ENCODE measurements around the gene TMPRSS2. TPM values are rescaled to one million over a fixed set of nuclear protein-coding genes. Genes with fewer than 3 reads are reported as not detected.

Gene TMPRSS2
- total RNA-seq, 2 experiments from 2014 or later, result not detected

DNA sequence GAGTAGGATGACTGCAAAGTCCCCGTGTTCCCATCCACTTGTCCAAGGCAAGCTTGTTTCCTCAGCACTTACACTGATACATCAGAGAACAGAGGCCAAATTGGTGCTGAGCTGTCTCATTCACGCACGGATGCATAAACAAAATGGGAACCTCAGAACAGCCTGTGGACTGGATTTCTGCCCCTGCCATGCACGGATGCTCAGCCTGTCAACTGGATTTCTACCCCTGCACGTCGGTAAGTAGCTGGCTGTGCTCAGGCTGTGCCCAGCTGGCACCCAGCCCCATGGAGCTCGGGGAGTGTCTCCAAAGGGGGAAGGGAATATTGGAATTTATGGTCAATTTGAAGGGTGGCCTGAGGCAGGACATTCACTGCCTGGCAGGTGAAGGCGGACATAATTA is 40.8 kb upstream of the TMPRSS2 start:
- TF ChIP-seq, protein P1, sequence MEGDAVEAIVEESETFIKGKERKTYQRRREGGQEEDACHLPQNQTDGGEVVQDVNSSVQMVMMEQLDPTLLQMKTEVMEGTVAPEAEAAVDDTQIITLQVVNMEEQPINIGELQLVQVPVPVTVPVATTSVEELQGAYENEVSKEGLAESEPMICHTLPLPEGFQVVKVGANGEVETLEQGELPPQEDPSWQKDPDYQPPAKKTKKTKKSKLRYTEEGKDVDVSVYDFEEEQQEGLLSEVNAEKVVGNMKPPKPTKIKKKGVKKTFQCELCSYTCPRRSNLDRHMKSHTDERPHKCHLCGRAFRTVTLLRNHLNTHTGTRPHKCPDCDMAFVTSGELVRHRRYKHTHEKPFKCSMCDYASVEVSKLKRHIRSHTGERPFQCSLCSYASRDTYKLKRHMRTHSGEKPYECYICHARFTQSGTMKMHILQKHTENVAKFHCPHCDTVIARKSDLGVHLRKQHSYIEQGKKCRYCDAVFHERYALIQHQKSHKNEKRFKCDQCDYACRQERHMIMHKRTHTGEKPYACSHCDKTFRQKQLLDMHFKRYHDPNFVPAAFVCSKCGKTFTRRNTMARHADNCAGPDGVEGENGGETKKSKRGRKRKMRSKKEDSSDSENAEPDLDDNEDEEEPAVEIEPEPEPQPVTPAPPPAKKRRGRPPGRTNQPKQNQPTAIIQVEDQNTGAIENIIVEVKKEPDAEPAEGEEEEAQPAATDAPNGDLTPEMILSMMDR (IDR thresholded peaks at IDR 0.05), result no peak
- ChIA-PET POLR2A (no interaction called here), CTCF (no interaction called here)
- Mint-ChIP-seq H3K27me3 (peaks cover 20% of the 10 kb centered on the region), H3K27ac (no peak overlapping the region), H3K4me3 (no peak overlapping the region), H3K4me1 (ENCODE audit: low read depth) (no peaks in the 10 kb centered on the region), H3K36me3 (ENCODE audit: low read depth) (no peaks in the 10 kb centered on the region), H3K9me3 (no peaks in the 10 kb centered on the region)
- DNase-seq (no peak), ATAC-seq (ENCODE audit: poor library complexity) (no peak)
- intact Hi-C loops (cut with DNase I, micrococcal nuclease), result no loop called here
- no peaks in the 10 kb centered on the region for H3K4me1 ChIP-seq (ENCODE audit: insufficient read depth, low read length)
- no peak overlapping the region for H3K4me3 ChIP-seq (ENCODE audit: low read length)
- H3K9me3 ChIP-seq (ENCODE audit: control insufficient read depth in 1 of 2, insufficient read depth in 1 of 2, low read length in 2 of 2), result no peaks in the 10 kb centered on the region
- no peak overlapping the region for H3K27ac ChIP-seq (ENCODE audit: low read depth in 1 of 2, low read length in 2 of 2)
- no peaks in the 10 kb centered on the region for H3K36me3 ChIP-seq (ENCODE audit: insufficient read depth, low read length)
- H3K27me3 ChIP-seq (ENCODE audit: control insufficient read depth in 1 of 2, insufficient read depth in 2 of 2, low read length in 2 of 2), result peaks cover 0 to 12% of the 10 kb centered on the region in 2 experiments

DNA sequence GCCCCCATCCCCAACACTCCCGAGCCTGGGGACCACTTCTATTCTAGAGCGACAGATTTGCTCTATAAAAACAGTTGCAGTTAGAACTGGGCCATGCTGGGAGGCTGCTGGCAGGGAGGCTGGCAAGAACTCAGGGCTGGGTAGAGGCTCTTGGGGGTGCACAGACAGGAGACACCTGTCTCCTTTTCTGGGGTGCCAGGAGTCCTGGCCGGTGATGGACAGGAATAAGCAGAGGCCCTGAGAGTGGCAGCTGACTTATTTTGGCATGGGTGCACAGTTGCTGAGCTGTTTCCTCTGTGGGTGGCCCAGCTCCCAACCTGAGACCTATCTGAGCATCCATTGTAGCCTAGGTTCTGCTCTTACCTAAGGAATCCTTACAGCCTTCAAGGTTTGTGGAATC is 39.2 kb upstream of the TMPRSS2 start:
- no peak overlapping the region for H3K27ac ChIP-seq (ENCODE audit: low read depth in 1 of 2, low read length in 2 of 2)
- DNase-seq, result no peak
- Mint-ChIP-seq H3K27ac (no peak overlapping the region), H3K9me3 (no peaks in the 10 kb centered on the region), H3K4me3 (no peak overlapping the region), H3K4me1 (ENCODE audit: low read depth) (no peaks in the 10 kb centered on the region), H3K36me3 (ENCODE audit: low read depth) (no peaks in the 10 kb centered on the region), H3K27me3 (peaks cover 30% of the 10 kb centered on the region)
- TF ChIP-seq, protein P1 (IDR thresholded peaks at IDR 0.05), result no peak
- ChIA-PET CTCF (interaction anchor here (1.4 kb wide), 1 partner anchor 10 kb away, joined by 3 read pairs; no protein-coding TSS in a partner anchor), POLR2A (no interaction called here)
- H3K27me3 ChIP-seq (ENCODE audit: control insufficient read depth in 1 of 2, insufficient read depth in 2 of 2, low read length in 2 of 2), result peaks cover 3 to 15% of the 10 kb centered on the region in 2 experiments
- H3K9me3 ChIP-seq (ENCODE audit: control insufficient read depth in 1 of 2, insufficient read depth in 1 of 2, low read length in 2 of 2), result no peaks in the 10 kb centered on the region
- intact Hi-C loops (cut with DNase I, micrococcal nuclease), result no loop called here
- H3K4me3 ChIP-seq (ENCODE audit: low read length), result no peak overlapping the region
- H3K36me3 ChIP-seq (ENCODE audit: insufficient read depth, low read length), result no peaks in the 10 kb centered on the region
- no peaks in the 10 kb centered on the region for H3K4me1 ChIP-seq (ENCODE audit: insufficient read depth, low read length)
- ATAC-seq (ENCODE audit: poor library complexity), result no peak

DNA sequence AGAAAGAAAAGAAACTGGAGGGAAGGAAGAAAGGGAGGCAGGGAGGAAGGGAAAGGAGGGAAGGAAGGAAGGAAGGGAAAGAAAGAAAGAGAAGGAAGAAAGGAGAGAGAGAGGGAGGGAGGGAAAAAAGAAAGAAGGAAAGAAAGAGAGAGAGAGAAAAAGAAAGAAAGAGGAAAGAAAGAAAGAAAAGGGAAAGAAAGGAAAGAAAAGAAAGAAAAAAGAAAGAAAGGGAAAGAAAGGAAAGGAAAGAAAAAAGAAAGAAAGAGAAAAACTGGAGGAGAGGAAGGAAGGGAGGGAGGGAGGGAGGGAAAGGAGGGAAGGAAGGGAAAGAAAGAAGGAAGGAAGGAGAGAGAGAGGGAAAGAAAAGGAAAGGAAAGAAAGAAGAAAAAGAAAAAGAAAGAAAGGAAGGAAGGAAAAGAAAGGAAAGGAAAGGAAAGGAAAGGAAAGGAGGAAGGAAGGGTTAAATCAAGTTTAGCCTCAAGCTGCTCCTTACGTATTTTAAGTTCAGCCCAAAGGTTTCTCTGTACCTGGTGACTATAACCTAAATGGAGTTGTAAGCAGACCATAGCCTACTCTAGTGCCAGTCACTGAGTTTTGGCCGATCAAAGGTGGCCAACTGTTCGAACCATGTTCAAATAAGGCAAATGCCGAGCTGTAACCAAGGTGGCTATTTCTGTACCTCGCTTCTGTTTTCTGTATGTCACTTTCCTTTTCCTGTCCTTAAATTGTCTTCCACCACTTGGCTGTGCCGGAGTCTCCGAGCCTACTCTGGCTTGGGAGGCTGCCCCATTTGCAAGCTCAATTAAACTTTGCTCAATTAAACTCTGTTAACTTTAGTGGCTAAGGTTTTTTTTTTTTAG is 37.8 kb upstream of the TMPRSS2 start:
- no peak overlapping the region for H3K27ac Mint-ChIP-seq
- H3K9me3 ChIP-seq (ENCODE audit: control insufficient read depth in 1 of 2, insufficient read depth in 1 of 2, low read length in 2 of 2), result no peaks in the 10 kb centered on the region

More for the DNA sequence above, 37.8 kb upstream of the TMPRSS2 start:
- H3K36me3 Mint-ChIP-seq (ENCODE audit: low read depth), result no peaks in the 10 kb centered on the region
- Histone ChIP-seq H3K27me3 (ENCODE audit: control insufficient read depth in 1 of 2, insufficient read depth in 2 of 2, low read length in 2 of 2) (peaks cover 3 to 19% of the 10 kb centered on the region in 2 experiments), H3K27ac (ENCODE audit: low read depth in 1 of 2, low read length in 2 of 2) (no peak overlapping the region), H3K4me3 (ENCODE audit: low read length) (no peak overlapping the region), H3K36me3 (ENCODE audit: insufficient read depth, low read length) (no peaks in the 10 kb centered on the region), H3K4me1 (ENCODE audit: insufficient read depth, low read length) (no peaks in the 10 kb centered on the region)
- peaks cover 35% of the 10 kb centered on the region for H3K27me3 Mint-ChIP-seq
- DNase-seq (no peak), ATAC-seq (ENCODE audit: poor library complexity) (no peak)
- CTCF ChIA-PET, result interaction anchor here (0.8 kb wide), 1 partner anchor 25 kb away, joined by 3 read pairs; no protein-coding TSS in a partner anchor
- no peaks in the 10 kb centered on the region for H3K9me3 Mint-ChIP-seq
- no peaks in the 10 kb centered on the region for H3K4me1 Mint-ChIP-seq (ENCODE audit: low read depth)
- intact Hi-C loops (cut with DNase I, micrococcal nuclease), result no loop called here
- TF ChIP-seq, protein P1 (IDR thresholded peaks at IDR 0.05), result no peak
- POLR2A ChIA-PET, result interaction anchor here (0.6 kb wide), 1 partner anchor 521 kb away, joined by 4 read pairs; no protein-coding TSS in a partner anchor
- H3K4me3 Mint-ChIP-seq, result no peak overlapping the region

Data from CD4-positive, alpha-beta T cell (primary cell).